Lower lobe of right lung (tissue), 2 donors: Measurements from ENCODE around the gene CPB2. TPM values are rescaled to one million over a fixed set of nuclear protein-coding genes. Genes with fewer than 3 reads are reported as not detected.
A peak's percentile ranks its signal among the peaks of the same experiment; 100 is the strongest.

Experiments
- ATAC-seq, 2 donors: fragments of 200-7000 bp; cut with Tn5 transposase; one replicate each; pipeline ENCODE4 v1.9.1; 2020 to 2022; ENCODE audit warnings: mild to moderate bottlenecking in 2 of 2, moderate library complexity in 2 of 2
- DNase-seq: peaks from one replicate; pipeline ENCODE4 v3.0.0-alpha.2; 2020
- H3K27ac ChIP-seq: fragments of 200-600 bp; one replicate; pipeline ENCODE4 v1.8.0; 2022
- H3K27me3 ChIP-seq: fragments of 200-600 bp; one replicate; pipeline ENCODE4 v1.8.0; 2022; ENCODE audit warnings: low read depth
- H3K36me3 ChIP-seq: fragments of 200-600 bp; one replicate; pipeline ENCODE4 v1.8.0; 2022; ENCODE audit warnings: mild to moderate bottlenecking
- H3K4me1 ChIP-seq: fragments of 200-600 bp; one replicate; pipeline ENCODE4 v1.8.0; 2022
- H3K4me3 ChIP-seq: fragments of 200-600 bp; one replicate; pipeline ENCODE4 v1.8.0; 2022; ENCODE audit warnings: mild to moderate bottlenecking
- H3K9me3 ChIP-seq: fragments of 200-600 bp; one replicate; pipeline ENCODE4 v1.8.0; 2022
- intact Hi-C: fragments of 100-400 bp; cut with DNase I; formaldehyde crosslinking; loops from one replicate; pipeline ENCODE4 v1.11.0; 2022
- total RNA-seq: library from RNA; stranded (reverse); fragmentation: NEBNext Ultra II Directional; extraction: Animal tissue kit (Norgen Biotek cat#: 25700); gene quantifications from one replicate; pipeline ENCODE4 v1.2.1, GENCODE V29; 2021
- TF ChIP-seq, protein P1 (sequence below): fragments of 200-600 bp; IDR thresholded peaks from one replicate; pipeline ENCODE4 v1.8.0; 2022; ENCODE audit warnings: antibody characterized with exemption, mild to moderate bottlenecking
- donor health status: DM: no; HTN: yes; CAD: no; lungs with severe emphysema.

CPB2 gene
- total RNA-seq, 1 donor from 2014 or later, result 33.5 TPM

DNA sequence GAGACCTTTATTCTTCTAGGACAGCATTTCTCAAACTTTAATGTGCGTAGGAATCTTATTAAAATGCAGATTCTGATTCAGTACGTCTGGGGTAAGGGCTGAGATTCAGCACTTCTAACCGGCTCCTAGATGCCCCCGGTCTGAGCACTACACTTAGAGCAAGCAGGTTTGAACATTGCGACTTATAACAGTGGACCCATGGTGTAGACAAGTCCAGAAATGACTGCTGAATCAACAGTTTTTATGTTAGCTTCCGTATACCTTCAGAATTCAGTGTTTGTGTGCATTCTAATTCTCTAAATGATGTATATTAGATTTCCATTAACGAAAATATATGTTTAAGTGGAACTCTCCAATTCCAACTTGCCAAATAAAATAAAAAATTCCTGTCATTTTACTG, 17.5 kb upstream of the CPB2 start:
- H3K9me3 ChIP-seq, result no peaks in the 10 kb centered on the region
- intact Hi-C loops, result no loop called here
- peaks cover 5% of the 10 kb centered on the region for H3K36me3 ChIP-seq
- TF ChIP-seq, protein P1, sequence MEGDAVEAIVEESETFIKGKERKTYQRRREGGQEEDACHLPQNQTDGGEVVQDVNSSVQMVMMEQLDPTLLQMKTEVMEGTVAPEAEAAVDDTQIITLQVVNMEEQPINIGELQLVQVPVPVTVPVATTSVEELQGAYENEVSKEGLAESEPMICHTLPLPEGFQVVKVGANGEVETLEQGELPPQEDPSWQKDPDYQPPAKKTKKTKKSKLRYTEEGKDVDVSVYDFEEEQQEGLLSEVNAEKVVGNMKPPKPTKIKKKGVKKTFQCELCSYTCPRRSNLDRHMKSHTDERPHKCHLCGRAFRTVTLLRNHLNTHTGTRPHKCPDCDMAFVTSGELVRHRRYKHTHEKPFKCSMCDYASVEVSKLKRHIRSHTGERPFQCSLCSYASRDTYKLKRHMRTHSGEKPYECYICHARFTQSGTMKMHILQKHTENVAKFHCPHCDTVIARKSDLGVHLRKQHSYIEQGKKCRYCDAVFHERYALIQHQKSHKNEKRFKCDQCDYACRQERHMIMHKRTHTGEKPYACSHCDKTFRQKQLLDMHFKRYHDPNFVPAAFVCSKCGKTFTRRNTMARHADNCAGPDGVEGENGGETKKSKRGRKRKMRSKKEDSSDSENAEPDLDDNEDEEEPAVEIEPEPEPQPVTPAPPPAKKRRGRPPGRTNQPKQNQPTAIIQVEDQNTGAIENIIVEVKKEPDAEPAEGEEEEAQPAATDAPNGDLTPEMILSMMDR, result no peak
- H3K27ac ChIP-seq, result no peak overlapping the region
- no peak overlapping the region for H3K4me3 ChIP-seq
- DNase-seq (no peak), ATAC-seq (no peak)
- H3K4me1 ChIP-seq, result peaks cover 29% of the 10 kb centered on the region
- H3K27me3 ChIP-seq, result no peaks in the 10 kb centered on the region

DNA sequence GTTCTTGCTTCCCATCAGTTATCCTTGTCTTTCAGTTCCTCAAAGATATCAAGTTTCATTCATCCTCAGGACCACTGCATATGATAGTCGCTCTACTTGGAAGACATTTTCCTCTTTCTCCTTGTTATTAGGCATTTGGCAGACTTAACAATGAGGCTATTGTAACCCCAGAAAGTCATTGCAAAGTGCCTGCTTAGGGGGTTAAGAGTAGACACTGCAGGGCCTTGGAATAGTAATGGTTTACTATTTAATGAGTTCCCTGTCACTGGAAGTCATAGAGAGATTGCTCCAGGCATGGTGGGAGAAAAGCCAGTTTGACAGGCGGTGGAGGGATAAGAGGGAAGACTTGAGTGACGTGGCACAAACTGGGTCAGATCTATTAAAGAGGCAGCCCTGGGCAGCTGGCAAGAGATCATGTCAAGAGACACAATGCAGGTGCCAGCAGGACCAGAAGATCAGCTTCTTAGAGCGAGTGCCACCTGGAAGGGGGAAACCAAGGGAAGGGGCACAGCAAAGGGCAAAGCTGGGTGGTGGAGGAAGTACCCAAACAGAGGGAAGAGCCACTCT, 16.8 kb upstream of the CPB2 start:
- H3K9me3 ChIP-seq, result no peaks in the 10 kb centered on the region
- H3K27ac ChIP-seq, result no peak overlapping the region
- TF ChIP-seq, protein P1, result no peak
- H3K4me1 ChIP-seq, result peaks cover 29% of the 10 kb centered on the region
- no peaks in the 10 kb centered on the region for H3K36me3 ChIP-seq
- H3K4me3 ChIP-seq, result no peak overlapping the region
- DNase-seq (no peak), ATAC-seq (no peak)
- H3K27me3 ChIP-seq, result no peaks in the 10 kb centered on the region
- intact Hi-C loops, result no loop called here

DNA sequence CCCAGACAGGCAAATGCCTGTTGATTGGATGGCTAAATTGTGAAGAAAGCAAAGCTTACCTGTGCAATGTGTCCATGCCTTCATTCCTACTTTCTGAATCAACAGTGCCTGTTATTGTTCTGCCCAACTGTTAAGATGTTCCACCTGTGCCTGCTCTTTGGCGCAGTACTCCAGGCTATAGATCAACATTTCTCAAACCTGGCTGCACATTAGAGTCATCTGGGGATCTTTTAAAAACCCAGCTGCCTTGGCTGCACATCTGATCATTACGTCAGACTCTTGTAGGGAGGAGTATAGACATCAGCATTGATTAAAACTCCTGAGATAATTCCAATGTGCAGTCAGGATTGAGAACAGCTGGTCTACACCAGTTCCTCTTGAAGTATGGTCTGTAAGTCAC, 16.2 kb upstream of the CPB2 start:
- Histone ChIP-seq H3K9me3 (no peaks in the 10 kb centered on the region), H3K27me3 (no peaks in the 10 kb centered on the region), H3K36me3 (no peaks in the 10 kb centered on the region), H3K4me3 (no peak overlapping the region), H3K27ac (no peak overlapping the region), H3K4me1 (peaks cover 29% of the 10 kb centered on the region)
- intact Hi-C loops, result no loop called here
- ATAC-seq, result peak in 1 of 2 donors; percentile 3
- TF ChIP-seq, protein P1, result no peak
- DNase-seq, result no peak

DNA sequence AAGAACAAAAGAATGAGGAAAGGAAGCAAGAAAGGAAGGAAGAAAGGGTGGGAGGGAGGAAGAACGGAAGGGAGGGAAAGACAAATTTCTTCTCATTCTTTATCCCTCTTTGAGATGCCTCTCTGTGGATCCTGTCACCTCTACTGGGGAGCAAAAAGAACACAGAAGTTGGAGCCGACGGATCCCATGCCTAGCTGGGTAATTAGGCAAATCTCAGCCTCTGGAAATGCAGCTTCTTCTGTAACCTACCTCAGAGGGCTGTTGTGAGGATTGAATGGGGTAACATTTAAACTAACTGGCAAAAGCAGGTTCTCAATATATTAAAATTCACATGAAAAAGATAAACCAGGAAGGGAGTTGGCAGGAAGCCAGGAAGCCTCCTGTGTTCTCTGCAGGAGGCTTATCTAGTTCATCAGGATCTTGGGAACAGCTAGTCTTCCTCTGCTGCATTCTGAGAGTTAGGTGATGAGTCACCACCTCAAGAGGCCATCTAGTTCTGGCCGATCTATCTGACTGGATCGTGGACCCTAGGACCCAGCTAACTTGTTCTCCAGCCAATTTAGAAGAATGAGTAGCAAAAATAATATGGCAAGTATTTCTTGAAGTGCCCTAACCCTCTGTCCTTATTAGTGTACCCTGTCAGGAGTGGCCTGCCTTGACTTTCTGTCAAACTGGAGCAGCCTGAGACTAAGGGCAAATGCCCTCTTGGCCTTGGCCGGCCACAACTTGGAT, 15.2 kb upstream of the CPB2 start:
- no peak overlapping the region for H3K27ac ChIP-seq
- intact Hi-C loops, result no loop called here
- no peak overlapping the region for H3K4me3 ChIP-seq
- no peaks in the 10 kb centered on the region for H3K9me3 ChIP-seq
- H3K27me3 ChIP-seq, result no peaks in the 10 kb centered on the region
- DNase-seq, result no peak
- TF ChIP-seq, protein P1, result no peak
- peak; percentile 86 to 88 for ATAC-seq
- H3K36me3 ChIP-seq, result no peaks in the 10 kb centered on the region
- peaks cover 19% of the 10 kb centered on the region for H3K4me1 ChIP-seq

DNA sequence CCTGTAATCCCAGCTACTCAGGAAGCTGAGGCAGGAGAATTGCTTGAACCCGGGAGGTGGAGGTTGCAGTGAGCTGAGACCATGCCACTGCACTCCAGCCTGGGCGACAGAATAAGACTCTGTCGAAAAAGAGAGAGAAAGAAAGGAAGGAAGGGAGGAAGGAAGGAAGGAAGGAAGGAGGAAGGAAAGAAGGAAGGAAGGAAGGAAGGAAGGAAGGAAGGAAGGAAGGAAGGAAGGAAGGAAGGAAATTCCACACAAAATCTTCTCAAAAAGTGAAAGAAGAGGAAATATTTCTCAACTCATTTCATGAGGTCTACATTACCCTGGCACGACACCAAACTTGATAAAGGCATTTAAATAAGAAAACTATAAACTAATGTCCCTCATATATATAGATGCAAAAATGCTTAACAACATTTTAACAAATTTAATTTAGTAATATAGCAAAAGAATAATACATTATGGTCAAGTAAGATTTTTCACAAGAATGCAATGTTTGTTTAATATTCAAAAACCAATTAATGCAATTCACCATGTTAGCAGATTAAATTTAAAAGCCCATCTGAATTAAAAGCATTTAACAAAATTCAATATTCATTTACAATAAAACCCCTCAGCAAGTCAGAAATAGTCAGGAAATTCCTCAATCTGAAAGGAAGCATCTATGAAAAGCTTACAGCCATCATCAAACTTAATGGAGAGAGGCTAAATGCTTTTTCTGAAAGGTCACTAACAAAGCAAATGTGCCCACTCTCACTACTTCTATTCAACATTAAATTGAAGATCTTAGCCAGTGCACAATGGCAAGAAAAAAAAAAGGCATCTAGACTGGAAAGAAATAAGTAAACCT, 12.0 kb upstream of the CPB2 start:
- no peak for ATAC-seq

More for the DNA sequence above, 12.0 kb upstream of the CPB2 start:
- intact Hi-C loops, result no loop called here
- no peak for DNase-seq
- Histone ChIP-seq H3K36me3 (no peaks in the 10 kb centered on the region), H3K27me3 (no peaks in the 10 kb centered on the region), H3K4me3 (no peak overlapping the region), H3K9me3 (no peaks in the 10 kb centered on the region), H3K4me1 (peaks cover 15% of the 10 kb centered on the region), H3K27ac (no peak overlapping the region)
- TF ChIP-seq, protein P1, result no peak
